Body of pancreas (tissue), 4 donors: Measurements from ENCODE around the gene ING4.

ENCODE experiments used
- CTCF ChIP-seq, 7 experiments: fragments of 450-650 bp in 4 of 7; fragments of 200-600 bp in 3 of 7; sonication (generic) in 3 of 7; IDR thresholded peaks; one replicate each; pipeline ENCODE4 v1.5.1; 2016 to 2019; ENCODE audit warnings: antibody characterized with exemption in 7 of 7
- POLR2A ChIP-seq, 3 donors: fragments of 450-650 bp; IDR thresholded peaks; one replicate each; pipeline ENCODE4 v1.6.1; 2016; ENCODE audit warnings: antibody characterized with exemption in 3 of 3, mild to moderate bottlenecking in 2 of 3

GRCh38 chr12:6696690-6697583 lies 34.0 kb upstream of the ING4 start:
- TF ChIP-seq POLR2A (IDR thresholded peaks at IDR 0.05) (no peak), CTCF (IDR thresholded peaks at IDR 0.05) (no peak)
